RWPE2 (cell line): Measurements from ENCODE around the gene NAALADL1.

Experiments used
- ATAC-seq: fragments of 200-7000 bp; cut with Tn5 transposase; 3 replicates; pipeline ENCODE4 v1.9.1; 2021; ENCODE audit warnings: low read depth
- DNase-seq: peaks from one replicate; pipeline ENCODE4 v3.0.0-alpha.2; 2020; ENCODE audit warnings: low spot score
- H3K27ac ChIP-seq: fragments of 450-650 bp; 2 replicates; pipeline ENCODE4 v1.5.1; 2017; ENCODE audit warnings: mild to moderate bottlenecking; ENCODE audit not compliant: poor library complexity, severe bottlenecking
- H3K27me3 ChIP-seq: fragments of 250-450 bp; sonication (Bioruptor Pico); 2 replicates; pipeline ENCODE4 v1.5.1; 2021; ENCODE audit warnings: mild to moderate bottlenecking, moderate library complexity; ENCODE audit not compliant: insufficient read depth, poor library complexity, severe bottlenecking
- H3K36me3 ChIP-seq: fragments of 250-450 bp; sonication (Bioruptor Pico); 2 replicates; pipeline ENCODE4 v1.5.1; 2020; ENCODE audit warnings: low read depth, mild to moderate bottlenecking, moderate library complexity
- H3K4me1 ChIP-seq: fragments of 250-450 bp; sonication (Bioruptor Pico); 2 replicates; pipeline ENCODE4 v1.5.1; 2021; ENCODE audit warnings: mild to moderate bottlenecking, moderate library complexity; ENCODE audit not compliant: insufficient read depth, poor library complexity, severe bottlenecking
- H3K4me3 ChIP-seq: fragments of 250-450 bp; sonication (Bioruptor Pico); 2 replicates; pipeline ENCODE4 v1.5.1; 2021; ENCODE audit warnings: mild to moderate bottlenecking, moderate library complexity; ENCODE audit not compliant: severe bottlenecking
- H3K9me3 ChIP-seq: fragments of 250-450 bp; sonication (Bioruptor Pico); 2 replicates; pipeline ENCODE4 v1.5.1; 2021; ENCODE audit warnings: mild to moderate bottlenecking, moderate library complexity; ENCODE audit not compliant: severe bottlenecking
- CTCF ChIP-seq: fragments of 450-650 bp; IDR thresholded peaks from one replicate; pipeline ENCODE4 v1.5.1; 2017; ENCODE audit warnings: mild to moderate bottlenecking, moderate library complexity; ENCODE audit not compliant: poor library complexity, severe bottlenecking

NAALADL1 gene

GRCh38 chr11:65002706-65003105 is 55.6 kb downstream of the NAALADL1 start:
- Histone ChIP-seq H3K9me3 (no peaks in the 10 kb centered on the region), H3K27ac (no peak overlapping the region), H3K27me3 (no peaks in the 10 kb centered on the region), H3K4me3 (no peak overlapping the region), H3K36me3 (no peaks in the 10 kb centered on the region), H3K4me1 (peaks cover 15% of the 10 kb centered on the region)
- ATAC-seq (no peak), DNase-seq (no peak)
- TF ChIP-seq CTCF: no peak

GRCh38 chr11:64999478-64999877 is 58.9 kb downstream of the NAALADL1 start:
- no peaks in the 10 kb centered on the region for H3K4me1 ChIP-seq
- H3K36me3 ChIP-seq: no peaks in the 10 kb centered on the region
- no peak overlapping the region for H3K27ac ChIP-seq
- DNase-seq: no peak
- H3K4me3 ChIP-seq: no peak overlapping the region
- TF ChIP-seq CTCF: no peak
- H3K9me3 ChIP-seq: no peaks in the 10 kb centered on the region
- no peak for ATAC-seq
- H3K27me3 ChIP-seq: no peaks in the 10 kb centered on the region

- no peak for ATAC-seq
Measured at GRCh38 chr11:64998690-64999431, 59.5 kb downstream of the NAALADL1 start.

GRCh38 chr11:64998141-64998540 is 60.2 kb downstream of the NAALADL1 start:
- Histone ChIP-seq H3K4me1 (no peaks in the 10 kb centered on the region), H3K9me3 (no peaks in the 10 kb centered on the region), H3K36me3 (no peaks in the 10 kb centered on the region), H3K27me3 (no peaks in the 10 kb centered on the region), H3K27ac (no peak overlapping the region), H3K4me3 (no peak overlapping the region)
- ATAC-seq (no peak), DNase-seq (no peak)
- no peak for TF ChIP-seq CTCF

More at GRCh38 chr11:64998690-64999431, 59.5 kb downstream of the NAALADL1 start:
- no peak overlapping the region for H3K27ac ChIP-seq
- no peaks in the 10 kb centered on the region for H3K36me3 ChIP-seq
- DNase-seq: no peak
- no peaks in the 10 kb centered on the region for H3K4me1 ChIP-seq
- H3K4me3 ChIP-seq: no peak overlapping the region
- no peaks in the 10 kb centered on the region for H3K9me3 ChIP-seq
- TF ChIP-seq CTCF: no peak
- H3K27me3 ChIP-seq: no peaks in the 10 kb centered on the region

- H3K4me1 ChIP-seq: no peaks in the 10 kb centered on the region
Measured at GRCh38 chr11:64996710-64997380, 61.5 kb downstream of the NAALADL1 start, which contains the start of gene BATF2. Gene BATF2, minus strand, starts transcription at chr11:64996971. Its CDS starts 57 bp downstream, at chr11:64996914.

More at GRCh38 chr11:64996710-64997380, 61.5 kb downstream of the NAALADL1 start, which contains the start of gene BATF2:
- no peaks in the 10 kb centered on the region for H3K36me3 ChIP-seq
- peak; percentile 70 for TF ChIP-seq CTCF
- ATAC-seq (peak; percentile 83), DNase-seq (no peak)
- H3K27ac ChIP-seq: peak within 1 kb of the TSS; percentile 9
- H3K4me3 ChIP-seq: no peak within 1 kb of the TSS
- no peaks in the 10 kb centered on the region for H3K9me3 ChIP-seq
- no peaks in the 10 kb centered on the region for H3K27me3 ChIP-seq
